Measurements from ENCODE around the gene TP53RK.

TP53RK gene

GRCh38 chr20:46689082-46689753 is at the start of gene TP53RK:
Gene TP53RK (minus strand): TSS chr20:46689444. CDS start chr20:46689414, 30 bp downstream.
- peak; percentile 78 to 95 for DNase-seq (ENCODE audit: low read depth in 1 of 2, low spot score in 1 of 2)

GRCh38 chr20:46735436-46735835 is 46.2 kb upstream of the TP53RK start:
- no peak for DNase-seq (ENCODE audit: low read depth in 1 of 2, low spot score in 1 of 2)

GRCh38 chr20:46731770-46732169 is 42.5 kb upstream of the TP53RK start:
- DNase-seq (ENCODE audit: low read depth in 1 of 2, low spot score in 1 of 2), result no peak

GRCh38 chr20:46725186-46726165 is 36.2 kb upstream of the TP53RK start:
- DNase-seq (ENCODE audit: low read depth in 1 of 2, low spot score in 1 of 2), result no peak

GRCh38 chr20:46724343-46724959 is 35.2 kb upstream of the TP53RK start:
- DNase-seq (ENCODE audit: low read depth in 1 of 2, low spot score in 1 of 2), result no peak

DNA sequence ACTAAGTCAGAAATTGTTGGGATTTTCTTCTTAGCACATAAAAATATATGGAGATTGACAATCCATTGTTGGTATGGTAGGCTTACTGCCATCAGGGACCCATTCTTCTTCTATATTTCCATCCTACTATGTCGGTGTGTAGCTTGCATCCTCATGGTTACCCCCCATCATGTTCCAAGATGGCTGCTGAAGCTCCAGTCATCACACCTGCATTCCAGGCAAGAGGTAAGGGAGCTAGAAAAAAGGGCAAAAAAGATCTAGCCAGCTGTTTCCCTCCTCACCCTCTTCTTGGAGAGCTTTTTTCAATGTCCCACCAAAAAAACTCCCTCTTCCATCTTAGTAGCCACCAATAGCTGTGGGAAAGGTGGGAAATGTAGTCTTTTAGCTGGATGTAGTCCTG is 33.8 kb upstream of the TP53RK start:
- DNase-seq (ENCODE audit: low read depth in 1 of 2, low spot score in 1 of 2), result no peak

GRCh38 chr20:46722450-46722849 is 33.2 kb upstream of the TP53RK start:
- DNase-seq (ENCODE audit: low read depth in 1 of 2, low spot score in 1 of 2), result no peak

GRCh38 chr20:46721476-46721875 is 32.2 kb upstream of the TP53RK start:
- no peak for DNase-seq (ENCODE audit: low read depth in 1 of 2, low spot score in 1 of 2)

GRCh38 chr20:46720776-46721425 is 31.7 kb upstream of the TP53RK start:
- no peak for DNase-seq (ENCODE audit: low read depth in 1 of 2, low spot score in 1 of 2)

DNA sequence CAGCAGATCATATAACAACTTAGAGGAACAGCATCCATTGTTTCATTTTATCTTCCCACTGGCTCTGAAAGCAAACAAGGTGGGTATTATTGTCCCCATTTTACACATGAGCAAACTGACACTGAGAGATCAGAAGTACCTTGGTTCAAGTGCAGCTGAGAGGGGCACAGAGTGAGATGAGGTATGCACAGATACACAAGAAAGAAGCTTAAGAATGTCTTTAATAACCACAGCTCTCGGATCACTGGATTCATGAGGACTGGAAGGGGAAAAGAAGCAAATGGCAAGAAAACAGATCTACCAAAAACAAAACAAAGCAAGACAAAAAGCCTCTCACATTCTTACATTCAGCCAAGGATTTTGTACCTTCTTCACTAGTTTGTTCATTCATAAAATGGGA is 30.8 kb upstream of the TP53RK start:
- DNase-seq (ENCODE audit: low read depth in 1 of 2, low spot score in 1 of 2), result no peak

DNA sequence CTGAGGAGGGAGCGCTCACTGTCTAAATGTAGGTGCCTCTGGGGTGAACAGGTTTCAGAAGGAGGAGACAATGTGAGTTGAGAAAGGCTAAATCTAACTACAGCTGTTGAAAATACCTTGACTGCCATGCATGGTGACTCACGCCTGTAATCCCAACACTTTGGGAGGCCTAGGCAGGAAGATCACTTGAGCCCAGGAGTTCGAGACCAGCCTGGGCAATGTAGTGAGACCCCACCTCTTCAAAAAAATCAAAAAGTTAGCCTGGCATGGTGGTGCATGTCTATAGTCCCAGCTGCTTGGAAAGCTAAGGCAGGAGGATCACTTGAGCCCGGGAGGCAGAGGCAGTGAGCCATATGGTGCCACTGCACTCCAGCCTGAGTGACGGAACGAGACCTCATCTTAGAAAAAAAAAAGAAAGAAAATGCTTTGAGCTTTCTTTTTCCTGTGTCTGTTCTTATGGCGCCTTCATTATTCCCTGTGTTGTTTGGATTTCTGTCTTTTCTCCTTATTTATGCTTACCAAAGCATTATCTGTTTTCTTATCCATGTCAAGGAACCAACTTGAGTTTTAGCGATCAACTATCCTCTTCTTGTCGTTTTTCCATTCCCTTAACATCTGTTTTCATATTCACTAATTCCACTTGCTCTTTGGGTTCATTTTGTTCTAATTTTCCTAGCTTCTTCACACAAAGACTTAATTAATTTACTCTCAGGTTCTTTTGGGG is 28.7 kb upstream of the TP53RK start:
- DNase-seq (ENCODE audit: low read depth in 1 of 2, low spot score in 1 of 2), result no peak

DNA sequence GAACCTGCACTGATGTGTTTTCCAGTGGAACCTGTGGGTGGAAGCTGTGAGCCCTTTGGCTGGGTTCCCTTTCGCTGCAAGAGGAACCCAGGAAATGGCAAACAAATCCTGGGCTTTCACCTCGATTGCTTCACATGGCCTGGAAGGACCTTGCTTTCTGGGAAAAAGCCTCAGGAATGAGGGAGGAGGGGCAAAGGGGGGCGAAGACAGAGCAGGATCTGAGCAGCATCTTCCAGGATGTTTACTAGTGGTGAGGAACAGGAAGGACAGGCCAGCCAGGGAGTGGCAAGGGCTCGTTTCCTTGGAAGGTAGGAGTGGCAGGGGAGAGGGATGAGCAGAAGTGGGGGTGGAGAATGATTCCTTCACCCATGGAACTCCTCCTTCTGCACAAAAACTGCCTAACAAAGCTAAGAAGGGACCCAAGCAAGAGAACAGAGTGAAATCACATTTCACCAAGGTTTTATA is 26.1 kb upstream of the TP53RK start:
- DNase-seq (ENCODE audit: low read depth in 1 of 2, low spot score in 1 of 2), result no peak

DNA sequence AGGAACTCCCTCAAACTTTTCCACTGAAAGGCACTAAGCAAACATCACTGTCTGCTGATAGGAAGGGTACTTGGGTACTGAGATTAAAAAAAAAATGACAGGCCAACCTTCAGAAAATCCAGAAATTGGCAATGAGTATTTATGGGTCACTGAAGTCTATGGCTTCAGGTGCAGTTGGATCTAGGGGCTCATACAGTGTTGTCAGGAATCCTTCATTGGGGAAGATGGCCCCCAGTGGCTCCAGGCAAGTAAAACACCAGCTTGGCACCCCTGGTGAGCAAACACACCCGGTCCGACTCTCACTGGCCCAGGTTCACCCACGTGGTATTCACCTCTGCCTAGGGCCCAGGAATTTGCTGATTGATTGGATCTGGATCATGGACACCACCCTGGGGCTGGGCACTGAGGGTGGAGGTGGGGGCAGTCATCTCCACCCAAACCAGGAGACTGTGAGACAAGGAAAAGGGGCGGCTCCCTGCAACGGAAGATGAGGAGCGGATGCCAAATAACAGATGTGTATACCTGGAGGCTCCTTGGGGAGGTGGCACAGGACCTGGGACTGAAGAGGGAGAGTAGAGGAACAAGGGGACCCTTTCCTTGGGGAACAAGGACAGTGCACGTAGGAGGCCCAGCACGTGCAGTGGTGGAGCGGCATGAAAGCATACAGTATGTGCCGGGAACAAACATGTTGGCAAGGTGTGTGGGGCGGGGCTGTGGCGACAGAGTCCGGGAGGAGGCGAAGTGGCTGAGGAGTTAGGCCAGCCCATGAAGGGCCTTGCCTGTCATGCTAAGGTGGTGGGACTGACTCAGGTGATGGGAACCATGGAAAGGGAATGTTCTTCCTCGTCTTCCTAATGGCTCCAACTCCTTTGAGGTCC is 25.0 kb upstream of the TP53RK start:
- DNase-seq (ENCODE audit: low read depth in 1 of 2, low spot score in 1 of 2), result no peak

DNA sequence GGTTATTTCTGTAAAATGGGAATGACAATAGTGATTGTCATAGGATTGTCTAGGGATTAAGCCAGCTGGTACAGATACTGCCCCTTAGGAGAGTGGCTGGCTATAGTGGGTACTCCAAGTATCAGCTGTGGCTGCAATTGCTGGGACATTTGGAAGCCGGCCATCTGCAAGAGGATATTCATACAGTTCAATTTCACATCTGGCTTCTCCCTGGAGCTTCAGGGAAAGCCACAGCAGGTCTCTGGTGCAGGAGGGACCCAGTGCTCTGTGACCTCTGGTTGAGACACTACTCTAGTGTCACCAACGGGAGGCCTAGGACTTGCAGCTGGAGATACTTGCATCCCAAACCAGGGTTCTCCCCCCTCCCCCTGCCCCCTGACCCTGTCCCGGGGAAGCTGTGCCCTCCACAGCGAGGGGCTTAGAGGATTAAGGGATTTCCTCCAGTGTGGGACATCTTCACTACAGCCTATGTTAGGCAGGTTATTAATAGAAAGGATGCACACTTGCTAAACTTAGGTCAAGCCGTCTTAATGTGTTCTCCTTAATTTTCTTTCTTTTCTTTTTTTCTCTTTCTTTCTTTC is 22.9 kb upstream of the TP53RK start:
- no peak for DNase-seq (ENCODE audit: low read depth in 1 of 2, low spot score in 1 of 2)

DNA sequence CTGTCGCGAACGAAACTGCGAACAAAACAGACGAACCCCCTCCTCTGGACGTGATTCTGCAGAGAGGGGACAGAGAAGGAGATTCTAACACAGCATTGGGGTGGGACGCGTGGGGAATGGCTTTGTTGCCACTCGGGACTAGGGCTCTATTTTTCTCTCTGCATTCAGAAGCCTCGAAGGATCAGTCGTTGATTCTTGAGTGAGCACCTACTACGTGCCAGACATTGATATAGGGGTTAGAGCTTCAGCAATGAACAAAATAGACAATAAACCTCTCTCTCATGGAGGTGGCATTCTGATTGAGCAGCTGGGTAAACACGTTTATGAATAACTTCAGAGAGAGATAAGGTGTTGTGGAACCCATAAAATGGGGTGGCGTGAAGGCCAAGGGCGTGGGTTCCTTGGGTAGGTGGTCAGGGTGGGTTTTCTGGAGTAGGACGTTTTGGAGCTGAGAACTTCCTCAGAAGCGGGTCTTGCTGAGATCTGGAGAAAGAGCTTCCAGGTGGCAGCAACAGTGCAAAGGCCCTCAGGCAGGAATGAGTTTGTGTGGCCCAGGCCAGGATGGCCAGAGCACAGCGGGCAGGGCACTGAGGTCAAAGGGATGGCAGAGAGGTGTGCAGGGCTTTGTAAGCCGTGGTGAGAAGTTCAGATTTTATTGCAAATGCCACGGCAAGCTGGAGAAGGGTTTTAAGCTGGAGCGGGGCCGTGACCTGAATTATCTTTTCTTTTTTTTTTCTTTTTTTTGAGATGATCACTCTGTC is 21.1 kb upstream of the TP53RK start:
- no peak for DNase-seq (ENCODE audit: low read depth in 1 of 2, low spot score in 1 of 2)

GRCh38 chr20:46709459-46710152 is 20.4 kb upstream of the TP53RK start, which contains the start of gene SLC2A10:
Gene SLC2A10 (plus strand): TSS chr20:46709649. CDS start chr20:46709737, 88 bp downstream.
- DNase-seq (ENCODE audit: low read depth in 1 of 2, low spot score in 1 of 2), result no peak

GRCh38 chr20:46709055-46709458 is 19.8 kb upstream of the TP53RK start:
- DNase-seq (ENCODE audit: low read depth in 1 of 2, low spot score in 1 of 2), result no peak

All from activated CD4-positive, alpha-beta T cell treated with anti-CD3 and anti-CD28 coated beads, Interleukin-2, amount 50 U/mL, for 24 hours (primary cell).